B cell (primary cell): Measurements from ENCODE around the gene RANBP9.

Experiments
- EZH2 ChIP-seq: IDR thresholded peaks from 2 replicates; pipeline ENCODE4 v1.6.1; 2012; ENCODE audit warnings: borderline replicate concordance, low read depth, mild to moderate bottlenecking, moderate library complexity, low read length; ENCODE audit not compliant: insufficient read depth, poor library complexity, severe bottlenecking
- TF ChIP-seq, protein P1 (sequence below): fragments of 200-600 bp; IDR thresholded peaks from one replicate; pipeline ENCODE4 v1.8.0; 2022; ENCODE audit warnings: antibody characterized with exemption, mild to moderate bottlenecking

DNA sequence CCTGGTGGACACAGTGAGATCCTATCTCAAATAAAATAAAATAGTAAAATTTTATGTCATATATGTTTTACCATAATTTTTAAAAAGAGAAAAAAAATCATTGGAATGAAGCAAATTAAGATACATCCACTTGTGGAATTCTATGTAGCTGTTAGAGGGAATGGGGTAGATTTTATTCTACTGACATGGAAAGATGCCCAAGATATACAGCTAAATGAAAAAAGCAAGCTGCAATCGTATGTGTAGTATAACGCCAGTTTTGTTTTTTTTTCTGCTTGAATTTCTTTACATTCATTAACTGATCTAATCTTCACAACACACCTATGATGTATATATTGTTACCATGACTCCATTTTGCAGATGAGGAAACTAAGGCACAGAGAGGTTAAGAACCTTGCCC is 23.4 kb upstream of the RANBP9 start:
- TF ChIP-seq, protein P1, sequence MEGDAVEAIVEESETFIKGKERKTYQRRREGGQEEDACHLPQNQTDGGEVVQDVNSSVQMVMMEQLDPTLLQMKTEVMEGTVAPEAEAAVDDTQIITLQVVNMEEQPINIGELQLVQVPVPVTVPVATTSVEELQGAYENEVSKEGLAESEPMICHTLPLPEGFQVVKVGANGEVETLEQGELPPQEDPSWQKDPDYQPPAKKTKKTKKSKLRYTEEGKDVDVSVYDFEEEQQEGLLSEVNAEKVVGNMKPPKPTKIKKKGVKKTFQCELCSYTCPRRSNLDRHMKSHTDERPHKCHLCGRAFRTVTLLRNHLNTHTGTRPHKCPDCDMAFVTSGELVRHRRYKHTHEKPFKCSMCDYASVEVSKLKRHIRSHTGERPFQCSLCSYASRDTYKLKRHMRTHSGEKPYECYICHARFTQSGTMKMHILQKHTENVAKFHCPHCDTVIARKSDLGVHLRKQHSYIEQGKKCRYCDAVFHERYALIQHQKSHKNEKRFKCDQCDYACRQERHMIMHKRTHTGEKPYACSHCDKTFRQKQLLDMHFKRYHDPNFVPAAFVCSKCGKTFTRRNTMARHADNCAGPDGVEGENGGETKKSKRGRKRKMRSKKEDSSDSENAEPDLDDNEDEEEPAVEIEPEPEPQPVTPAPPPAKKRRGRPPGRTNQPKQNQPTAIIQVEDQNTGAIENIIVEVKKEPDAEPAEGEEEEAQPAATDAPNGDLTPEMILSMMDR = no peak
- TF ChIP-seq EZH2 = no peak
